Smooth muscle cell (in vitro differentiated cells): ENCODE results near the gene HRH4. TPM values are rescaled to one million over a fixed set of nuclear protein-coding genes. Genes with fewer than 3 reads are reported as not detected.

Experiments
- DNase-seq: peaks from one replicate; lab custom pipeline; 2025; ENCODE audit not compliant: unreplicated experiment; lab: John Stamatoyannopoulos, UW
- H2AFZ ChIP-seq: fragments of 200-600 bp; sonication (generic); 2 replicates; pipeline ENCODE4 v1.6.0; 2016; ENCODE audit warnings: antibody characterized with exemption, low read depth, mild to moderate bottlenecking
- H3F3A ChIP-seq: fragments of 200-600 bp; sonication (generic); 2 replicates; pipeline ENCODE4 v1.6.0; 2017; ENCODE audit warnings: antibody characterized with exemption, low read depth
- H3K27ac ChIP-seq: fragments of 200-600 bp; sonication (generic); 2 replicates; pipeline ENCODE4 v1.5.1; 2016; ENCODE audit warnings: low read depth, mild to moderate bottlenecking
- H3K27me3 ChIP-seq: fragments of 200-600 bp; sonication (generic); 2 replicates; pipeline ENCODE4 v1.6.1; 2016; ENCODE audit warnings: low read depth, mild to moderate bottlenecking
- H3K36me3 ChIP-seq: fragments of 200-600 bp; sonication (generic); 2 replicates; pipeline ENCODE4 v1.5.1; 2016; ENCODE audit warnings: low read depth
- H3K4me1 ChIP-seq: fragments of 200-600 bp; sonication (generic); 2 replicates; pipeline ENCODE4 v1.5.1; 2016; ENCODE audit warnings: low read depth
- H3K4me2 ChIP-seq: fragments of 200-600 bp; sonication (generic); 2 replicates; pipeline ENCODE4 v1.6.0; 2016; ENCODE audit warnings: mild to moderate bottlenecking
- H3K4me3 ChIP-seq: fragments of 200-600 bp; sonication (generic); 2 replicates; pipeline ENCODE4 v1.5.1; 2016; ENCODE audit warnings: mild to moderate bottlenecking
- H3K79me2 ChIP-seq: fragments of 200-600 bp; sonication (generic); 2 replicates; pipeline ENCODE4 v1.6.0; 2016; ENCODE audit warnings: low read depth, mild to moderate bottlenecking
- H3K9ac ChIP-seq: fragments of 200-600 bp; sonication (generic); 2 replicates; pipeline ENCODE4 v1.6.0; 2016; ENCODE audit warnings: low read depth
- H3K9me3 ChIP-seq: fragments of 200-600 bp; sonication (generic); replicated peaks from 2 replicates; pipeline ENCODE4 v1.5.1; 2016; ENCODE audit warnings: low read depth
- H4K20me1 ChIP-seq: fragments of 200-600 bp; sonication (generic); 2 replicates; pipeline ENCODE4 v1.6.0; 2016; ENCODE audit warnings: low read depth
- CTCF ChIP-seq: fragments of 200-600 bp; sonication (generic); IDR thresholded peaks from 2 replicates; pipeline ENCODE4 v1.5.1; 2017; ENCODE audit warnings: borderline replicate concordance, mild to moderate bottlenecking, antibody characterized with exemption; ENCODE audit not compliant: insufficient read depth, poor library complexity, severe bottlenecking
- WGBS: methylation state at CpG from one replicate; pipeline ENCODE4 v1.1.7; 2016; ENCODE audit warnings: low lambda C conversion rate; 5-methylcytosine and 5-hydroxymethylcytosine counted together
- polyA plus RNA-seq: library from polyadenylated mRNA; unstranded; fragments of >200 nt; fragmentation: Nextera tagmentation; extraction: Ambion mirVana; gene quantifications from 2 replicates; pipeline ENCODE4 v1.2.1, GENCODE V29; 2016
- total RNA-seq: library from RNA; depleted of rRNA; stranded (reverse); fragments of >200 nt; gene quantifications from 2 replicates; pipeline ENCODE4 v1.2.3, GENCODE V29; 2014

Gene HRH4
- total RNA-seq (not detected in 2 replicates), polyA plus RNA-seq (not detected in 2 replicates)

GRCh38 chr18:24460388-24460787, at the start of gene HRH4:
Gene HRH4, plus strand, starts transcription at chr18:24460637. Its CDS starts 92 bp downstream, at chr18:24460729.
- 90% methylated on average over 1 of the region's 1 CpG for WGBS
- no peak within 1 kb of the TSS for H3K4me2 ChIP-seq
- TF ChIP-seq CTCF, result no peak
- no peak within 1 kb of the TSS for H3K27ac ChIP-seq
- no peak within 1 kb of the TSS for H3K9ac ChIP-seq
- no peaks in the 10 kb centered on the region for H3K27me3 ChIP-seq
- H3K4me3 ChIP-seq, result no peak within 1 kb of the TSS
- no peaks in the 10 kb centered on the region for H3K36me3 ChIP-seq
- H3F3A ChIP-seq, result no peaks in the 10 kb centered on the region
- H4K20me1 ChIP-seq, result no peaks in the 10 kb centered on the region
- no peak for DNase-seq
- no peaks in the 10 kb centered on the region for H3K4me1 ChIP-seq
- no peaks in the 10 kb centered on the region for H3K79me2 ChIP-seq
- no peak within 1 kb of the TSS for H2AFZ ChIP-seq
- H3K9me3 ChIP-seq, result no peaks in the 10 kb centered on the region

- Histone ChIP-seq H3K4me1 (peaks cover 8% of the 10 kb centered on the region), H2AFZ (peak overlapping the region; percentile 86), H3K4me3 (no peak overlapping the region), H4K20me1 (no peaks in the 10 kb centered on the region), H3K9ac (no peak overlapping the region), H3K27ac (no peak overlapping the region), H3F3A (no peaks in the 10 kb centered on the region), H3K27me3 (no peaks in the 10 kb centered on the region), H3K4me2 (no peak overlapping the region), H3K79me2 (no peaks in the 10 kb centered on the region), H3K36me3 (no peaks in the 10 kb centered on the region), H3K9me3 (no peaks in the 10 kb centered on the region)
- TF ChIP-seq CTCF, result peak; percentile 42
- 59% methylated on average over 2 of the region's 2 CpGs for WGBS
- DNase-seq, result no peak
These were observed 47.3 kb upstream of the HRH4 start for GRCh38 chr18:24413148-24413547.

GRCh38 chr18:24414349-24415003, 46.0 kb upstream of the HRH4 start:
- Histone ChIP-seq H3K27ac (no peak overlapping the region), H3K4me1 (peaks cover 8% of the 10 kb centered on the region), H3K9me3 (no peaks in the 10 kb centered on the region), H4K20me1 (no peaks in the 10 kb centered on the region), H3K4me2 (no peak overlapping the region), H3F3A (no peaks in the 10 kb centered on the region), H3K36me3 (no peaks in the 10 kb centered on the region), H2AFZ (no peak overlapping the region), H3K9ac (no peak overlapping the region), H3K4me3 (no peak overlapping the region), H3K79me2 (no peaks in the 10 kb centered on the region), H3K27me3 (no peaks in the 10 kb centered on the region)
- no peak for DNase-seq
- no peak for TF ChIP-seq CTCF
- 95% methylated on average over 3 of the region's 3 CpGs for WGBS

GRCh38 chr18:24417480-24417879, 43.0 kb upstream of the HRH4 start:
- DNase-seq, result no peak
- H4K20me1 ChIP-seq, result no peaks in the 10 kb centered on the region
- peaks cover 4% of the 10 kb centered on the region for H3K27me3 ChIP-seq
- no peaks in the 10 kb centered on the region for H3K36me3 ChIP-seq
- H3K4me3 ChIP-seq, result no peak overlapping the region
- H3K4me1 ChIP-seq, result peaks cover 8% of the 10 kb centered on the region
- no peak for TF ChIP-seq CTCF
- no peaks in the 10 kb centered on the region for H3K79me2 ChIP-seq
- WGBS, result 64% methylated on average over 3 of the region's 3 CpGs
- no peak overlapping the region for H3K4me2 ChIP-seq
- no peaks in the 10 kb centered on the region for H3K9me3 ChIP-seq
- H3F3A ChIP-seq, result no peaks in the 10 kb centered on the region
- no peak overlapping the region for H3K27ac ChIP-seq
- H2AFZ ChIP-seq, result no peak overlapping the region
- H3K9ac ChIP-seq, result no peak overlapping the region
